ENCODE results near the gene PROZ.
A peak's percentile ranks its signal among the peaks of the same experiment; 100 is the strongest.

Gene PROZ

DNA sequence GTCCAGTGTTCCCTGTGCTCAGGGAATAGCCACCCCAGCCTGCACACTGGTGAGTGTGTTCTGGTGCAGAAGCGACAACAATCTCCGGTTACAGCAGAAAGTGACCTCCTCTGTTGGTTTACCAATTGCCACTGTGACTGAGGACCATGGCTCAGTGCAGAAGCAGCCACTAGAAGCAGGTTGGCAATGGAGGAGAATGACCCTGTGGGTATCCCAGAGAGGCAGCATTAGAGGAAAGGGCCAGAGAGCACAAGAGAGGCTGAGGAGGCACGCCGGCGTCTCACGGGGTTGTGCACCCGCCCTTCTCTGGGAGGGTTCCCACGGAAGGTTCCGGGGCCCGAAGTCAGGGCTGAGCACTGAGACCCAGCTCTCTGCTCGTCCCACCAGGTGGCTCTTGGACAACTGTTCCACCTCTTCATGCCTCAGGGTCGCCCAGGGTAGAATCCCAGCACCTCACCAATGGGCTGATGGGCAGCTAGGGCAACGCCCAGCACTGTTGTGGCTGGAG, 14.0 kb downstream of the PROZ start:
- no peak for DNase-seq
- Histone ChIP-seq H4K91ac (ENCODE audit: low read length) (no peak overlapping the region), H3K27me3 (ENCODE audit: control insufficient read depth in 1 of 2, insufficient read depth in 1 of 2, low read length in 2 of 2) (no peaks in the 10 kb centered on the region), H2BK15ac (ENCODE audit: low read depth, poor library complexity, severe bottlenecking) (no peak overlapping the region), H2AFZ (ENCODE audit: low read depth, low read length) (no peak overlapping the region), H2BK120ac (ENCODE audit: low read depth, low read length) (no peak overlapping the region), H3K4me3 (ENCODE audit: insufficient read depth in 1 of 2, low read depth in 1 of 2, low read length in 2 of 2) (no peak overlapping the region), H3K4ac (ENCODE audit: low read depth in 1 of 2, low read length in 2 of 2) (no peak overlapping the region), H3K23ac (ENCODE audit: low read length in 2 of 2) (no peak overlapping the region), H3K36me3 (ENCODE audit: control insufficient read depth in 1 of 2, insufficient read depth in 2 of 2, low read depth in 1 of 2, low read length in 2 of 2) (peaks cover 55 to 78% of the 10 kb centered on the region in 2 experiments), H3K9me3 (ENCODE audit: control insufficient read depth, low read length) (no peaks in the 10 kb centered on the region), H3K18ac (ENCODE audit: low read depth in 1 of 2, low read length in 2 of 2) (no peak overlapping the region), H3K9ac (ENCODE audit: low read length) (no peak overlapping the region), H2BK12ac (ENCODE audit: low read length in 2 of 2) (no peak overlapping the region), H3K4me2 (ENCODE audit: low read length, poor library complexity, severe bottlenecking) (no peak overlapping the region), H2AK5ac (ENCODE audit: low read length, severe bottlenecking) (no peak overlapping the region), H3K27ac (ENCODE audit: low read length, poor library complexity, severe bottlenecking) (no peak overlapping the region), H3K4me1 (ENCODE audit: control insufficient read depth, insufficient read depth, low read depth, low read length) (peaks cover 18% of the 10 kb centered on the region), H2BK5ac (ENCODE audit: low read depth, low read length, poor library complexity, severe bottlenecking) (no peak overlapping the region), H4K8ac (ENCODE audit: low read length) (no peak overlapping the region), H3K79me1 (replicated peaks; ENCODE audit: low read length, poor library complexity, severe bottlenecking) (peaks cover 9% of the 10 kb centered on the region), H3K14ac (ENCODE audit: low read length in 2 of 2) (no peak overlapping the region)
- WGBS = 97% methylated on average over 12 of the region's 13 CpGs

- H3K4me3 ChIP-seq (ENCODE audit: insufficient read depth in 1 of 2, low read depth in 1 of 2, low read length in 2 of 2) = no peak overlapping the region
- no peaks in the 10 kb centered on the region for H3K27me3 ChIP-seq (ENCODE audit: control insufficient read depth in 1 of 2, insufficient read depth in 1 of 2, low read length in 2 of 2)
- H4K8ac ChIP-seq (ENCODE audit: low read length) = no peak overlapping the region
- no peak overlapping the region for H3K27ac ChIP-seq (ENCODE audit: low read length, poor library complexity, severe bottlenecking)
- DNase-seq = no peak
- no peak overlapping the region for H4K91ac ChIP-seq (ENCODE audit: low read length)
- peaks cover 55 to 91% of the 10 kb centered on the region in 2 experiments for H3K36me3 ChIP-seq (ENCODE audit: control insufficient read depth in 1 of 2, insufficient read depth in 2 of 2, low read depth in 1 of 2, low read length in 2 of 2)
- no peak overlapping the region for H2BK5ac ChIP-seq (ENCODE audit: low read depth, low read length, poor library complexity, severe bottlenecking)
- no peaks in the 10 kb centered on the region for H3K9me3 ChIP-seq (ENCODE audit: control insufficient read depth, low read length)
- peak overlapping the region in 1 of 2 experiments; percentile 46 for H3K4ac ChIP-seq (ENCODE audit: low read depth in 1 of 2, low read length in 2 of 2)
- H3K4me2 ChIP-seq (ENCODE audit: low read length, poor library complexity, severe bottlenecking) = no peak overlapping the region
- H3K23ac ChIP-seq (ENCODE audit: low read length in 2 of 2) = no peak overlapping the region
- H3K18ac ChIP-seq (ENCODE audit: low read depth in 1 of 2, low read length in 2 of 2) = no peak overlapping the region
- H2BK12ac ChIP-seq (ENCODE audit: low read length in 2 of 2) = no peak overlapping the region
- H2BK120ac ChIP-seq (ENCODE audit: low read depth, low read length) = no peak overlapping the region
- H2AFZ ChIP-seq (ENCODE audit: low read depth, low read length) = no peak overlapping the region
- no peak overlapping the region for H2BK15ac ChIP-seq (ENCODE audit: low read depth, poor library complexity, severe bottlenecking)
- 94% methylated on average over 3 of the region's 5 CpGs for WGBS
- no peak overlapping the region for H2AK5ac ChIP-seq (ENCODE audit: low read length, severe bottlenecking)
- no peak overlapping the region for H3K14ac ChIP-seq (ENCODE audit: low read length in 2 of 2)
- H3K9ac ChIP-seq (ENCODE audit: low read length) = no peak overlapping the region
- peaks cover 19% of the 10 kb centered on the region for H3K4me1 ChIP-seq (ENCODE audit: control insufficient read depth, insufficient read depth, low read depth, low read length)
- peaks cover 13% of the 10 kb centered on the region for H3K79me1 ChIP-seq (replicated peaks; ENCODE audit: low read length, poor library complexity, severe bottlenecking)
Observed at GRCh38 chr13:113176280-113176679, 17.8 kb downstream of the PROZ start.

GRCh38 chr13:113176822-113177221, 18.4 kb downstream of the PROZ start:
- Histone ChIP-seq H2BK12ac (ENCODE audit: low read length in 2 of 2) (no peak overlapping the region), H3K4ac (ENCODE audit: low read depth in 1 of 2, low read length in 2 of 2) (peak overlapping the region in 1 of 2 experiments; percentile 46), H4K91ac (ENCODE audit: low read length) (peak overlapping the region; percentile 43), H3K4me2 (ENCODE audit: low read length, poor library complexity, severe bottlenecking) (no peak overlapping the region), H3K79me1 (replicated peaks; ENCODE audit: low read length, poor library complexity, severe bottlenecking) (peaks cover 13% of the 10 kb centered on the region), H3K27ac (ENCODE audit: low read length, poor library complexity, severe bottlenecking) (no peak overlapping the region), H3K18ac (ENCODE audit: low read depth in 1 of 2, low read length in 2 of 2) (no peak overlapping the region), H3K9me3 (ENCODE audit: control insufficient read depth, low read length) (no peaks in the 10 kb centered on the region), H2BK5ac (ENCODE audit: low read depth, low read length, poor library complexity, severe bottlenecking) (no peak overlapping the region), H3K36me3 (ENCODE audit: control insufficient read depth in 1 of 2, insufficient read depth in 2 of 2, low read depth in 1 of 2, low read length in 2 of 2) (peaks cover 50 to 91% of the 10 kb centered on the region in 2 experiments), H3K27me3 (ENCODE audit: control insufficient read depth in 1 of 2, insufficient read depth in 1 of 2, low read length in 2 of 2) (no peaks in the 10 kb centered on the region), H4K8ac (ENCODE audit: low read length) (no peak overlapping the region), H2BK120ac (ENCODE audit: low read depth, low read length) (no peak overlapping the region), H3K4me1 (ENCODE audit: control insufficient read depth, insufficient read depth, low read depth, low read length) (peaks cover 16% of the 10 kb centered on the region), H2BK15ac (ENCODE audit: low read depth, poor library complexity, severe bottlenecking) (peak overlapping the region; percentile 38), H3K14ac (ENCODE audit: low read length in 2 of 2) (no peak overlapping the region), H2AFZ (ENCODE audit: low read depth, low read length) (no peak overlapping the region), H3K9ac (ENCODE audit: low read length) (no peak overlapping the region), H3K4me3 (ENCODE audit: insufficient read depth in 1 of 2, low read depth in 1 of 2, low read length in 2 of 2) (no peak overlapping the region), H3K23ac (ENCODE audit: low read length in 2 of 2) (no peak overlapping the region), H2AK5ac (ENCODE audit: low read length, severe bottlenecking) (no peak overlapping the region)
- 98% methylated on average over 10 of the region's 14 CpGs for WGBS
- no peak for DNase-seq

- Histone ChIP-seq H4K8ac (ENCODE audit: low read length) (no peak overlapping the region), H3K4ac (ENCODE audit: low read depth in 1 of 2, low read length in 2 of 2) (no peak overlapping the region), H3K4me2 (ENCODE audit: low read length, poor library complexity, severe bottlenecking) (peak overlapping the region; percentile 38), H3K18ac (ENCODE audit: low read depth in 1 of 2, low read length in 2 of 2) (peak overlapping the region; percentile 19 to 61), H3K27ac (ENCODE audit: low read length, poor library complexity, severe bottlenecking) (peak overlapping the region; percentile 77), H2AFZ (ENCODE audit: low read depth, low read length) (no peak overlapping the region), H2AK5ac (ENCODE audit: low read length, severe bottlenecking) (peak overlapping the region; percentile 88), H3K9ac (ENCODE audit: low read length) (no peak overlapping the region), H3K9me3 (ENCODE audit: control insufficient read depth, low read length) (no peaks in the 10 kb centered on the region), H3K36me3 (ENCODE audit: control insufficient read depth in 1 of 2, insufficient read depth in 2 of 2, low read depth in 1 of 2, low read length in 2 of 2) (peaks cover 36 to 90% of the 10 kb centered on the region in 2 experiments), H2BK5ac (ENCODE audit: low read depth, low read length, poor library complexity, severe bottlenecking) (no peak overlapping the region), H3K14ac (ENCODE audit: low read length in 2 of 2) (no peak overlapping the region), H2BK12ac (ENCODE audit: low read length in 2 of 2) (peak overlapping the region; percentile 25 to 73), H3K79me1 (replicated peaks; ENCODE audit: low read length, poor library complexity, severe bottlenecking) (peaks cover 11% of the 10 kb centered on the region), H3K23ac (ENCODE audit: low read length in 2 of 2) (no peak overlapping the region), H3K27me3 (ENCODE audit: control insufficient read depth in 1 of 2, insufficient read depth in 1 of 2, low read length in 2 of 2) (no peaks in the 10 kb centered on the region), H3K4me3 (ENCODE audit: insufficient read depth in 1 of 2, low read depth in 1 of 2, low read length in 2 of 2) (no peak overlapping the region), H3K4me1 (ENCODE audit: control insufficient read depth, insufficient read depth, low read depth, low read length) (peaks cover 23% of the 10 kb centered on the region), H2BK120ac (ENCODE audit: low read depth, low read length) (no peak overlapping the region), H4K91ac (ENCODE audit: low read length) (peak overlapping the region; percentile 2), H2BK15ac (ENCODE audit: low read depth, poor library complexity, severe bottlenecking) (no peak overlapping the region)
- DNase-seq = peak; percentile 95
- WGBS = 11% methylated on average over 16 of the region's 25 CpGs
Observed at GRCh38 chr13:113178070-113178895, 19.8 kb downstream of the PROZ start.
